HG03103 (cell line): ENCODE measurements around the gene AIRE.
"Not testable (repeated sequence)": the region's sequence is repeated elsewhere in the genome, so short reads cannot be mapped to it uniquely, and the experiment has no call there.

Experiments used
- ATAC-seq: cut with Tn5 transposase; IDR thresholded peaks from one replicate; pipeline ENCODE4 v1.9.1; 2021; ENCODE audit warnings: low read depth; ENCODE audit not compliant: unreplicated experiment

AIRE gene

DNA sequence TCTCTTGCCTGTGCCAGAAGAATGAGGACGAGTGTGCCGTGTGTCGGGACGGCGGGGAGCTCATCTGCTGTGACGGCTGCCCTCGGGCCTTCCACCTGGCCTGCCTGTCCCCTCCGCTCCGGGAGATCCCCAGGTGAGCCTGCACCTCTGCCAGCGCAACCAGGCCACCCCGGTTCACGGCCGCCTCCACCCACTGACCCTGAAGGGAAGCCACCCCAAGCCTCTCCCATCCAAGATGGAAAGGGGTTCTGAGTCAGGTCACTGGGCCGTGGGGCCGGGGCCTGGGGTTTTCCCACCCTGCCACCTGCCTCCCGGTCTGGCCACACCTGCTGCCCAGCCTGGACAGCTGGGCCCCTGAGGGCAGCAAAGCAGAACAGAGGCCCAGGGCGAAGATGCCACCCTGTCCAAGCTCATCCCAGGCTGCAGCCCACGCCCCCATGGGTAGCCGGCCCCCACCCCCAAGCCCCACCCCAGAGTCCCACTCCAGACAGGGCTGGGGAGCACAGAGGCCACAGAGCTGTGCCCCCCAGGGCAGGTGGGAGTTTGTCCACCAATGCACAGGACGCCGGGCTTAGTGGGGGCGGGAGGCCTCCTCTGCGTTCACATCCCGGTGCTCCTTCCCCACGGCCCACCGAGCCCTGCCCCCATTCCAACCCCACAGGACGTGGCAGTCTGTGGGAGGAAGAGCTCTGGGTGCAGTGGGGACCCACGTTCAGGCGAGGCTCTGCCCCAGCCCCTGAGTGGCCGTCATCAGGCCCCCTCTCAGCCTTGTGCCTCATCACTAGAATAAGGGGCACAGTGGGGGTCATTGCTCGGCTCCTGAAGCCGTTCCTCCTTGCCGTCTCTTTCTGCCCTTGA is 5.6 kb downstream of the AIRE start:
- no peak for ATAC-seq

- ATAC-seq: no peak
Measured at GRCh38 chr21:44291936-44292811, 6.5 kb downstream of the AIRE start.

- ATAC-seq: no peak
Measured at GRCh38 chr21:44292812-44293195, 7.1 kb downstream of the AIRE start.

DNA sequence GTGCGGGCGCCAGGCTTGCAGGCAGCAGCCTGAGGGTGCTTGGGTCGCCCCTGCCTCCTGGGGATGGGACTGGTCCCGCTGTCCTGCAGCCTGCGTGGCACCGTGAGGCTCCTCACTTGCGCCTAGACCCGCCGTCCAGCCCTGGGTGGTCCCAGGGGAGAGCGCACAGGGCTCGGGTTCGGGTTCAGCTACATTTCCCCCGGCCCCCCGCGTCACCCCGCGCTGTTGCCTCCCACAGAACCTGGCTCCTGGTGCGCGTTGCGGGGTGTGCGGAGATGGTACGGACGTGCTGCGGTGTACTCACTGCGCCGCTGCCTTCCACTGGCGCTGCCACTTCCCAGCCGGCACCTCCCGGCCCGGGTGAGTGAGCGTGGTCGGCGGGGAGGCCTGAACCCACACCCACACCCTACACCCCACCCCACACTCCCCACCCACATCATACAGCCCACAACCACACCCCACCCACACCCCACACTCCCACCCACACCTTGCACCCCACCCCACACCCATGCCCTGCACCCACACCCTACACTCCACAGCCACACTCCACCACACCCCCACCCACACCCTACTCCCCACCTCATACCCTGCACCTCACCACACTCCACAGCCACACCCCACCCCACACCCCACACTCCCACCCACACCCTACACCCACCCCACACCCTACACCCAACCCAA is 8.0 kb downstream of the AIRE start:
- no peak for ATAC-seq

- ATAC-seq: no peak
Measured at GRCh38 chr21:44294391-44295162, 8.9 kb downstream of the AIRE start.

DNA sequence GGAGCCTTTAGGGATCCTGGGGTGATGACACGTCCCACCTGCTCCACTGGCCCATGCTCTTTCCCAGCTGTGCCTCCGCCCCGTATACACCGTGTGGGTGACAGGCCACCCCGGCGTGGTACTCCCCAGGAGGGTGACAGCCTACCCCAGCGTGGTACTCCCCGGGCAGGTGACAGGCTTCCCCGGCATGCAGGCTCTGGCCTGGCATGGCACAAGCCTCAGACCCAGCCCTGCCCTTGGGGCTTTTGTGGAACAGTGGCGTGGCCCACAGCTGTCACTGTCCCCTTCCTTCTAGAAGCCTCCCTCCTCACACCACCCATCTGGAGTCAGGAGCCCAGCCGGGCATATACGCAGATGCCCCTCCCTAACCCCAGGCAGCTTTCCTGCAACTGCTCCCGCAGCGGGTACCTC is 9.5 kb downstream of the AIRE start:
- ATAC-seq: no peak

GRCh38 chr21:44295646-44296045 is 10.0 kb downstream of the AIRE start:
- no peak for ATAC-seq

GRCh38 chr21:44296103-44296519 is 10.4 kb downstream of the AIRE start:
- ATAC-seq: no peak

DNA sequence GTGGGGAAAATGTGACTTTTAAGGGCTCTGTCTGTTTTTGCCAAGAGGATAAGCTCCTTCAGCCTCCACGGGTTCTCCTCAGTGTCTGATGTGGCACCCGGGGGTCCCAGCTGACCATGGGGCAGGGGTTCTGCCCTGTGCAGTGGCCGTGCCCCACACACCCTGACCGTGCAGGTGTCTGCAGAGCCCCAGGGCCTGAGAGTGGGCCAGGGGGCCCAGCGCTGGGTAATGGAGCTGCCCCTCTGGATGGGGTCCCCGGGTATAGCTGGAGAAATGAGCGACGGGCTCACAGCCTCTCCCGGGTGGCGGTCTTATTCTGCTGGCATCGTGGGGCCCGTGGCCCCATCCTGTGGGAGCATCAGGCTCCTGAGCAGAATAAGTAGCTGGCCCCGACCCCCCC is 11.2 kb downstream of the AIRE start:
- no peak for ATAC-seq

DNA sequence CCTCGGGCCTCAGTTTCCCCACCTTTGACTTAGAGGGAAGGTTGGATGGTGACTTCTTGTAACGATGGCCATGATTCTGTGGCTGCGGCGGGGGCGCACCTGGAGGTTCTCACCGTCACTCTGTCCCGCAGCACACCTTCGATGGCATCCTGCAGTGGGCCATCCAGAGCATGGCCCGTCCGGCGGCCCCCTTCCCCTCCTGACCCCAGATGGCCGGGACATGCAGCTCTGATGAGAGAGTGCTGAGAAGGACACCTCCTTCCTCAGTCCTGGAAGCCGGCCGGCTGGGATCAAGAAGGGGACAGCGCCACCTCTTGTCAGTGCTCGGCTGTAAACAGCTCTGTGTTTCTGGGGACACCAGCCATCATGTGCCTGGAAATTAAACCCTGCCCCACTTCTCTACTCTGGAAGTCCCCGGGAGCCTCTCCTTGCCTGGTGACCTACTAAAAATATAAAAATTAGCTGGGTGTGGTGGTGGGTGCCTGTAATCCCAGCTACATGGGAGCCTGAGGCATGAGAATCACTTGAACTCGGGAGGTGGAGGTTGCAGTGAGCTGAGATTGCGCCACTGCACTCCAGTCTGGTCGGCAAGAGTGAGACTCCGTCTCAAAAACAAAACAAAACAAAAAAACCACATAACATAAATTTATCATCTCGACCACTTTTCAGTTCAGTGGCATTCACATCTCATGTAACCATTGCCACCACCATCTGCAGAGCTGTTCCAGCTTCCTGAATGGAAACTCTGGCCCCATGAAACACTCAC is 12.0 kb downstream of the AIRE start:
- no peak for ATAC-seq

DNA sequence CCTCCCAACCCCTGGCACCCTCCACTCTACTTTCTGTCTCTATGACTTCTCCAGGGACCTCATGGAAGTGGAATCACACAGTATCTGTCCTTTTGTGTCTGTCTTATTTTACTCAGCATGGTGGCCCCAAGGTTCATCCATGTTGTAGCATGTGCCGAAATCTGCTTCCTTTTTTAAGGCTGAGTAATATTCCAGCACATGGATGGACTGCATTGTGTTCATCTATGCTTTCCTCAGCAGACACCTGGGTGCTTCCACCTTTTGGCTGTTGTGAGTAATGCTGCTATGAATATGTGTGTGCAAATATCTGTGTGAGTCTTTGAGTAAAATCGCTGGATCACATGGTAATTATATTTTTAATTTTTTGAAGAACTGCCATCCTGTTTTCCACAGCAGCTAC is 12.6 kb downstream of the AIRE start:
- ATAC-seq: no peak

- no peak for ATAC-seq
Measured at GRCh38 chr21:44299085-44299457, 13.4 kb downstream of the AIRE start.

DNA sequence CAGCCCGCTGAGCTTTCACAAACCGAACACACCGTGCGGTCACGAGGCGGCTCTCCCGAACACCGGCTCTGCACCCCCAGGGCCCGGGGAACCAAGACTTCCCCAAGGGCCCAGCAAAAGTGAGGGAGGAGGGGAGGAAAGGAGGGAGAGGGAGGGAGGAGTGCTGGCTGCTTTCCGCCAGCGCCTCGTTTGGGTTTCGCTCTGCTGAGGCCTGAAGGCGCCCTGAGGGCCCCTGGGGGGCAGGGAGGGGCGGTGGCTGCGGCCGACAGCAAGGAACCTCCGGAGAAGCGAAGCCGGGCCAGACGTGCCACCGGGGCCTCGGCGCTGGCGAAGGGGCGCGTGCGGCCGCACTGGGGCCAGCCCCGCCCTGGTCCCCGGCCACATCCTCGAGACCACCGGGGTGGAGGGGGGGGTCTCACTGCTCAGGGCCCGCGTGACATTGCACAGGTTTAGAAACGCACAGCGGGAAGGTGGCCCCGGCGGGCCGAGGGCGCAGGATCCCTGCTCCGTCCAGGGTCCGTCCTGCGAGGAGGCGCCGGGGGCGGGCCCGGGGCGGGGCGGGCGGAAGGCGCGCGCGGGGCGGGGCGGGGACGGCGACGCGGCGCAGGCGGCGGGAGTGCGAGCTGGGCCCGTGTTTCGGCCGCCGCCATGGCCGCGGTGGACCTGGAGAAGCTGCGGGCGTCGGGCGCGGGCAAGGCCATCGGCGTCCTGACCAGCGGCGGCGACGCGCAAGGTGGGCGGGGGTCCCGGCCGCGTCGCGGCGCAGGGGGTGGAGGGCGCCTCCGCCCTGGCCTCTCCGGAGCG is 14.0 kb downstream of the AIRE start, which contains the start of gene PFKL:
Gene PFKL (plus strand): TSS at position 596 of the 804 bp plus-strand sequence. CDS start 53 bp downstream, at position 649.
- peak; percentile 52 for ATAC-seq

- peak; percentile 14 for ATAC-seq
Measured at GRCh38 chr21:44300262-44300959, 14.7 kb downstream of the AIRE start.

DNA sequence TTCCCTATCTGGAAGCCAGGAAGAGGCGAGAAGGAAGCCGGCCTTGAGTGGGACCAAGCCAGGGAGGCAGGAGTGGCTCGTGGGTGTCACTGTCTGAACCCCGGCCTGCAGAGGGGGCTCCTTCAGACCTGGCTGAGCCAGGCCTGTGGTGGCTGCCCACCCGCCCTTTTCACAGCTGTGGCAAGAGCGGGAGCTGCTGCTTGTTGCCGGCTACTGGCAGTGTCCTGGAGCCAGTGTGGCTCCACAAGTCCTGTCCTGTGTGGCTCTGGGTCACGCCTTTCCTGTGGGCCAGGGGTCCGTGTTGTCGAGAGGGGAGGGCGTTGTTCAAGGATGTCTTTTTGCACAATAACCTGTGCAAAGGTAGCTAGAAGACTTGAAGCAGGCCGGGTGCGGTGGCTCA is 15.5 kb downstream of the AIRE start:
- ATAC-seq: no peak

- ATAC-seq: no peak
Measured at GRCh38 chr21:44301961-44302406, 16.3 kb downstream of the AIRE start.

GRCh38 chr21:44302573-44303401 is 17.1 kb downstream of the AIRE start:
- not testable (repeated sequence) for ATAC-seq
